ENCODE data around the gene ZNF529. TPM values are rescaled to one million over a fixed set of nuclear protein-coding genes. Genes with fewer than 3 reads are reported as not detected.

ZNF529 gene
- total RNA-seq, 1 experiment from 2014 or later = 16.9 TPM

DNA sequence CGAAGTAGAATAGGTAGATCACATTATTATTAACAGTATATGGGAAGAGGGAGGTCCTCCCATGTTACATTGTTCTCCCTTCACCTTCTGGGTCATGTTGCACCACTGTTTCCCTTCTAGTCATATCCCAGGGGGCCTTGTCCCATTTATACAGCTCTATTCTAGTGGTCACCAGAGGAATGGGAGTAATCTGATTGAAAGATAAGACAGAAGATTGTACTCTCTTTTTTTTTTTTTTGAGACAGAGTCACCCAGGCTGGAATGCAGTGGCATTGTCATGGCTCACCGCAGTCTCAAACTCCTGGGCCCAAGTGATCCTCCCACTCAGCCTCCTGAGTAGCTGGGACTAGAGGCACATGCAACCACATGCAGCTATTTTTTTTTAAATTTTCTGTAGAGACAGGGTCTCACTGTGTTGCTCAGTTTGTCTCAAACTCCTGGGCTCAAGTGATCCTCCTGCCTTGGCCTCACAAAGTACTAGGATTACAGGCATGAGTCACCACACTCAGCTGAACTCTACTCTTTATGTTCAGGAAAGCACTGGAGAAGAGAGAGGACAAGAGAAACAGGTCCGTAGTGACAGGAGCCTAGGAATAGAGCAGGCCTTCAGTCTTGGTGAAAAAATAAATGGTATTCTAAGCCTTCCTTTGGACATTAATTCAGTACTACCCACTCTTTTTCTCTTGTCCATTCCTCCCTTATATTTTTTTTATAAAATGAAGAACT is 4.3 kb upstream of the ZNF529 start:
- Histone ChIP-seq H3K23ac (ENCODE audit: insufficient read length, low read depth, low read length) (no peak overlapping the region), H3T11ph (ENCODE audit: low read length) (no peak overlapping the region), H4K20me1 (ENCODE audit: control insufficient read depth, insufficient read depth, insufficient read length) (no peaks in the 10 kb centered on the region), H4K91ac (ENCODE audit: insufficient read length, low read depth, low read length) (no peak overlapping the region), H2BK12ac (ENCODE audit: insufficient read length, low read depth, low read length) (no peak overlapping the region), H3K79me2 (ENCODE audit: insufficient read depth, low read length) (peaks cover 2% of the 10 kb centered on the region; the same call in 1 of the 2 replicates), H3K4me1 (ENCODE audit: insufficient read depth, low read length) (no peaks in the 10 kb centered on the region), H2BK20ac (ENCODE audit: low read depth, low read length, poor library complexity, severe bottlenecking) (no peak overlapping the region), H2AK5ac (ENCODE audit: insufficient read length, low read length) (no peak overlapping the region), H3K4me2 (ENCODE audit: insufficient read depth, insufficient read length, low read length) (no peak overlapping the region), H3K14ac (ENCODE audit: insufficient read depth, low read length) (no peak overlapping the region), H3K9me3 (ENCODE audit: control insufficient read depth, low read depth, low read length) (no peaks in the 10 kb centered on the region), H3K27me3 (ENCODE audit: insufficient read depth, low read length) (no peaks in the 10 kb centered on the region), H2BK120ac (ENCODE audit: low read depth, low read length, poor library complexity, severe bottlenecking) (no peak overlapping the region), H2BK5ac (ENCODE audit: insufficient read length, low read length) (no peak overlapping the region), H3K9ac (ENCODE audit: extremely low read depth, insufficient read length, low read length) (no peak overlapping the region), H3K79me1 (ENCODE audit: insufficient read depth, low read depth, low read length, poor library complexity, severe bottlenecking) (no peaks in the 10 kb centered on the region), H3K56ac (ENCODE audit: insufficient read length, low read depth, low read length) (no peak overlapping the region), H3K27ac (ENCODE audit: insufficient read length, low read depth, low read length) (no peak overlapping the region), H3K18ac (ENCODE audit: insufficient read length, low read depth, low read length) (no peak overlapping the region), H3K23me2 (ENCODE audit: insufficient read length, low read depth, low read length, poor library complexity, severe bottlenecking) (peaks cover 6% of the 10 kb centered on the region), H4K8ac (replicated peaks; ENCODE audit: insufficient read length, low read depth, low read length) (no peak overlapping the region), H4K5ac (ENCODE audit: insufficient read length, low read depth, low read length) (no peak overlapping the region), H2BK15ac (ENCODE audit: low read depth, low read length) (no peak overlapping the region), H2AFZ (ENCODE audit: low read length) (no peak overlapping the region), H3K4ac (ENCODE audit: low read depth, low read length) (no peak overlapping the region)
- Mint-ChIP-seq H3K9me3 (peaks cover 3 to 17% of the 10 kb centered on the region in 2 experiments; a peak in 4 of 5 replicates), H3K4me1 (peaks cover 10 to 14% of the 10 kb centered on the region in 2 experiments), H3K27ac (no peak overlapping the region), H3K4me3 (no peak overlapping the region), H3K27me3 (ENCODE audit: low read depth) (no peaks in the 10 kb centered on the region), H3K36me3 (ENCODE audit: insufficient read depth in 1 of 3, low read depth in 3 of 3) (peaks cover 49 to 62% (median 51%) of the 10 kb centered on the region in 3 experiments)
- no peak for DNase-seq
- TF ChIP-seq CTCF (conservative IDR thresholded peaks at IDR 0.05) = no peak
- no CpG with 5 or more reads among the region's 3 CpGs for WGBS (ENCODE audit: extremely low coverage, insufficient read length, low lambda C conversion rate)

Data from H9 (cell line).